ENCODE data around the gene IL4R. TPM values are rescaled to one million over a fixed set of nuclear protein-coding genes. Genes with fewer than 3 reads are reported as not detected.
"Not testable (repeated sequence)": the region's sequence is repeated elsewhere in the genome, so short reads cannot be mapped to it uniquely, and the experiment has no call there.

Gene IL4R
- total RNA-seq, 1 experiment from 2014 or later, result 99.0 TPM

- no peak for TF ChIP-seq CTCF (IDR thresholded peaks at IDR 0.05; ENCODE audit: unreplicated experiment)
- CTCF ChIA-PET, result interaction anchor here (0.7 to 1.0 kb wide), 2 partner anchors 10 to 53 kb away, joined by 3 to 4 read pairs; no protein-coding TSS in a partner anchor
- Mint-ChIP-seq H3K27ac (ENCODE audit: unreplicated experiment) (no peak overlapping the region), H3K9me3 (ENCODE audit: low read depth, unreplicated experiment) (peaks cover 2% of the 10 kb centered on the region), H3K4me3 (ENCODE audit: low read depth, unreplicated experiment) (no peak overlapping the region), H3K4me1 (ENCODE audit: low read depth, unreplicated experiment) (peaks cover 39% of the 10 kb centered on the region), H3K36me3 (ENCODE audit: insufficient read depth, unreplicated experiment) (peaks cover 21% of the 10 kb centered on the region), H3K27me3 (ENCODE audit: unreplicated experiment) (no peaks in the 10 kb centered on the region)
- no peak for DNase-seq
- BruUV-seq (replicated peaks), result no TSS peak
- intact Hi-C loops (cut with micrococcal nuclease; ENCODE audit: unreplicated experiment), result no loop called here
These were observed 40.5 kb upstream of the IL4R start for GRCh38 chr16:27273330-27273669.

GRCh38 chr16:27273670-27274423 lies 39.9 kb upstream of the IL4R start:
- Mint-ChIP-seq H3K27ac (ENCODE audit: unreplicated experiment) (no peak overlapping the region), H3K9me3 (ENCODE audit: low read depth, unreplicated experiment) (peaks cover 2% of the 10 kb centered on the region), H3K4me1 (ENCODE audit: low read depth, unreplicated experiment) (peaks cover 39% of the 10 kb centered on the region), H3K36me3 (ENCODE audit: insufficient read depth, unreplicated experiment) (peaks cover 15% of the 10 kb centered on the region), H3K27me3 (ENCODE audit: unreplicated experiment) (no peaks in the 10 kb centered on the region), H3K4me3 (ENCODE audit: low read depth, unreplicated experiment) (no peak overlapping the region)
- CTCF ChIA-PET, result interaction anchor here (0.7 to 1.0 kb wide), 4 partner anchors 10 to 53 kb away, joined by 3 to 5 read pairs (median 4); no protein-coding TSS in a partner anchor
- intact Hi-C loops (cut with micrococcal nuclease; ENCODE audit: unreplicated experiment), result no loop called here
- TF ChIP-seq CTCF (IDR thresholded peaks at IDR 0.05; ENCODE audit: unreplicated experiment), result peak; percentile 19
- BruUV-seq (replicated peaks), result no TSS peak
- peak; percentile 49 for DNase-seq

- CTCF ChIA-PET, result interaction anchor here (0.9 to 1.0 kb wide), 3 partner anchors 9 to 32 kb away, joined by 4 to 5 read pairs (median 4); no protein-coding TSS in a partner anchor
These were observed 39.3 kb upstream of the IL4R start for GRCh38 chr16:27274424-27274874.

GRCh38 chr16:27275394-27275793 lies 38.4 kb upstream of the IL4R start:
- no peak for DNase-seq
- Mint-ChIP-seq H3K27ac (ENCODE audit: unreplicated experiment) (no peak overlapping the region), H3K4me3 (ENCODE audit: low read depth, unreplicated experiment) (no peak overlapping the region), H3K27me3 (ENCODE audit: unreplicated experiment) (no peaks in the 10 kb centered on the region), H3K36me3 (ENCODE audit: insufficient read depth, unreplicated experiment) (peaks cover 4% of the 10 kb centered on the region), H3K9me3 (ENCODE audit: low read depth, unreplicated experiment) (peaks cover 2% of the 10 kb centered on the region), H3K4me1 (ENCODE audit: low read depth, unreplicated experiment) (peaks cover 29% of the 10 kb centered on the region)
- no TSS peak for BruUV-seq (replicated peaks)
- intact Hi-C loops (cut with micrococcal nuclease; ENCODE audit: unreplicated experiment), result no loop called here
- TF ChIP-seq CTCF (IDR thresholded peaks at IDR 0.05; ENCODE audit: unreplicated experiment), result no peak
- CTCF ChIA-PET, result no interaction called here

More at GRCh38 chr16:27274424-27274874, 39.3 kb upstream of the IL4R start:
- intact Hi-C loops (cut with micrococcal nuclease; ENCODE audit: unreplicated experiment); H3K4me3 Mint-ChIP-seq (ENCODE audit: low read depth, unreplicated experiment); BruUV-seq (replicated peaks); DNase-seq; H3K27ac Mint-ChIP-seq (ENCODE audit: unreplicated experiment); H3K9me3 Mint-ChIP-seq (ENCODE audit: low read depth, unreplicated experiment); H3K36me3 Mint-ChIP-seq (ENCODE audit: insufficient read depth, unreplicated experiment); H3K27me3 Mint-ChIP-seq (ENCODE audit: unreplicated experiment): not testable (repeated sequence)
- peaks cover 38% of the 10 kb centered on the region for H3K4me1 Mint-ChIP-seq (ENCODE audit: low read depth, unreplicated experiment)

DNA sequence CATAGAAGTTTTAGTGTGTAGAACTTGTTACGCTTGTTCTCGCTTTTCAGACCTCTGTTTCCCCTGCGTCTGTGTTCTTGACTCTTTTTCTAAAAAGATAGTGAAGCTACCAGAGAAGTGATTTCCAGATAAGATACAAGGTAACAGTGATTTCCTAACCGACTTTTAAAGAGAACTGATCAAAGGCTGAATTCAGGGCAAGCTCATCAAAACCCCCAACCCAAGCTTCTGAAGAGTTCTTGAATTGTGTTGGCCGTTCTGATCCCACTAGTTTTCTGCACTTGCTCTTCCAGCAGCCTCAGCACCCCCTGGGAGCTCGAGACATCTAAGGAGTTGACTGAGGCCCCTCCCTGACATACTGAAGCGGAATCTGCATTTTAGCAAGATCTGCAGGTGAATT lies 32.5 kb upstream of the IL4R start:
- BruUV-seq (replicated peaks), result no TSS peak
- CTCF ChIA-PET, result no interaction called here
- Mint-ChIP-seq H3K4me1 (ENCODE audit: low read depth, unreplicated experiment) (peaks cover 10% of the 10 kb centered on the region), H3K4me3 (ENCODE audit: low read depth, unreplicated experiment) (no peak overlapping the region), H3K27ac (ENCODE audit: unreplicated experiment) (no peak overlapping the region), H3K27me3 (ENCODE audit: unreplicated experiment) (no peaks in the 10 kb centered on the region), H3K9me3 (ENCODE audit: low read depth, unreplicated experiment) (no peaks in the 10 kb centered on the region), H3K36me3 (ENCODE audit: insufficient read depth, unreplicated experiment) (peaks cover 4% of the 10 kb centered on the region)
- intact Hi-C loops (cut with micrococcal nuclease; ENCODE audit: unreplicated experiment), result no loop called here
- no peak for DNase-seq
- TF ChIP-seq CTCF (IDR thresholded peaks at IDR 0.05; ENCODE audit: unreplicated experiment), result no peak
